H1 (cell line): ENCODE measurements around the gene GNG12. TPM values are rescaled to one million over a fixed set of nuclear protein-coding genes. Genes with fewer than 3 reads are reported as not detected.

Experiments
- CTCF ChIA-PET: fragments of 300-600 bp; sonication (Branson Sonifier 250); formaldehyde crosslinking; loops from one replicate; lab custom pipeline; 2021; ENCODE audit not compliant: partially characterized antibody; lab: Charles Lee
- POLR2A ChIA-PET: fragments of 300-600 bp; sonication (Branson Sonifier 250); formaldehyde crosslinking; loops from one replicate; lab custom pipeline; 2021; ENCODE audit warnings: inconsistent platforms; ENCODE audit not compliant: partially characterized antibody; lab: Charles Lee
- DNase-seq, 2 experiments: peaks; one replicate each; pipeline versions ENCODE4 v3.0.0 to v3.0.0-alpha.2; 2010 to 2022; ENCODE audit warnings: low spot score in 2 of 2, low read depth in 1 of 2, mixed read lengths in 1 of 2
- FAIRE-seq: peaks from 2 replicates; lab custom pipeline; 2011; peaks lifted over from hg19 to GRCh38; lab: Jason Lieb, UNC
- H2AFZ ChIP-seq: 2 replicates; pipeline ENCODE4 v1.8.1; 2012; ENCODE audit warnings: low read length, inconsistent platforms
- H2AK5ac ChIP-seq: 2 replicates; pipeline ENCODE4 v1.6.1; 2013; ENCODE audit warnings: low read depth, low read length
- H2BK120ac ChIP-seq: replicated peaks from 2 replicates; pipeline ENCODE3; 2013; ENCODE audit warnings: low read depth, low read length, inconsistent platforms
- H2BK12ac ChIP-seq: 2 replicates; pipeline ENCODE4 v1.6.1; 2013; ENCODE audit warnings: low read depth, low read length
- H2BK15ac ChIP-seq: 2 replicates; pipeline ENCODE4 v1.6.1; 2013; ENCODE audit warnings: low read length
- H2BK20ac ChIP-seq: 2 replicates; pipeline ENCODE4 v1.6.1; 2013; ENCODE audit warnings: low read length
- H2BK5ac ChIP-seq: 2 replicates; pipeline ENCODE4 v1.6.1; 2013; ENCODE audit warnings: low read depth, low read length
- H3K14ac ChIP-seq: 2 replicates; pipeline ENCODE4 v1.6.1; 2013; ENCODE audit warnings: inconsistent platforms; ENCODE audit not compliant: insufficient read length
- H3K18ac ChIP-seq: 2 replicates; pipeline ENCODE4 v1.6.1; 2013; ENCODE audit warnings: low read length; ENCODE audit errors: extremely low read depth
- H3K23ac ChIP-seq: 2 replicates; pipeline ENCODE4 v1.6.1; 2013; ENCODE audit warnings: inconsistent platforms; ENCODE audit not compliant: insufficient read length
- H3K23me2 ChIP-seq: 2 replicates; pipeline ENCODE4 v1.6.1; 2013; ENCODE audit warnings: low read depth, low read length
- H3K27ac ChIP-seq: 2 replicates; pipeline ENCODE4 v1.6.1; 2011; ENCODE audit warnings: low read depth, low read length, inconsistent platforms
- H3K27me3 ChIP-seq, 4 experiments: replicated peaks in 1 of 4; 1 replicate in 1 of 4; 2 replicates in 3 of 4; pipeline versions ENCODE4 v1.6.1 to v1.8.1; 2011 to 2013; ENCODE audit warnings: low read length in 3 of 4, mild to moderate bottlenecking in 3 of 4, inconsistent platforms in 2 of 4, mixed read lengths in 2 of 4, moderate library complexity in 1 of 4; ENCODE audit not compliant: control insufficient read depth in 3 of 4, insufficient read depth in 3 of 4; ENCODE audit errors: extremely low read depth in 1 of 4
- H3K36me3 ChIP-seq, 4 experiments: 2 replicates each; pipeline versions ENCODE4 v1.6.1 to v1.8.1; 2011 to 2013; ENCODE audit warnings: mild to moderate bottlenecking in 4 of 4, low read length in 3 of 4, moderate library complexity in 2 of 4, control low read depth in 1 of 4, inconsistent platforms in 1 of 4; ENCODE audit not compliant: insufficient read depth in 4 of 4, control insufficient read depth in 2 of 4
- H3K4ac ChIP-seq: replicated peaks from 2 replicates; pipeline ENCODE3; 2013; ENCODE audit warnings: low read length, low read depth, mixed read lengths, inconsistent platforms; ENCODE audit not compliant: insufficient read length
- H3K4me1 ChIP-seq, 4 experiments: replicated peaks in 1 of 4; 1 replicate in 1 of 4; 2 replicates in 3 of 4; pipeline versions ENCODE4 v1.6.1 to v1.8.1; 2011 to 2013; ENCODE audit warnings: low read length in 3 of 4, inconsistent platforms in 2 of 4, mixed read lengths in 1 of 4; ENCODE audit not compliant: insufficient read depth in 4 of 4, control insufficient read depth in 3 of 4
- H3K4me2 ChIP-seq, 2 experiments: 2 replicates each; pipeline versions ENCODE4 v1.6.1 to v1.8.1; 2011 to 2013; ENCODE audit warnings: low read depth in 2 of 2, low read length in 2 of 2, control low read depth in 1 of 2, inconsistent platforms in 1 of 2, mild to moderate bottlenecking in 1 of 2; ENCODE audit not compliant: insufficient read depth in 1 of 2
- H3K4me3 ChIP-seq, 4 experiments: fragments of 200-600, 300-600 bp in 1 of 4; sonication (generic), shearing (Covaris generic), sonication (Bioruptor Twin) in 1 of 4; 2 replicates each; pipeline versions ENCODE4 v1.5.1 to v1.8.1; 2011 to 2016; ENCODE audit warnings: low read length in 4 of 4, low read depth in 3 of 4, control low read depth in 2 of 4, inconsistent platforms in 2 of 4, mild to moderate bottlenecking in 2 of 4, mixed read lengths in 1 of 4, moderate library complexity in 1 of 4; ENCODE audit not compliant: insufficient read depth in 2 of 4; ENCODE audit errors: extremely low read depth in 1 of 4
- H3K56ac ChIP-seq: replicated peaks from 2 replicates; pipeline ENCODE3; 2013; ENCODE audit warnings: low read depth, mild to moderate bottlenecking, mixed read lengths, low read length, inconsistent platforms; ENCODE audit not compliant: insufficient read length
- H3K79me1 ChIP-seq: 2 replicates; pipeline ENCODE4 v1.6.1; 2013; ENCODE audit warnings: low read depth, low read length, control low read depth
- H3K79me2 ChIP-seq, 2 experiments: 2 replicates each; pipeline versions ENCODE4 v1.6.1 to v1.8.1; 2012 to 2013; ENCODE audit warnings: low read length in 2 of 2, mild to moderate bottlenecking in 2 of 2, inconsistent platforms in 1 of 2; ENCODE audit not compliant: insufficient read depth in 2 of 2, control insufficient read depth in 1 of 2
- H3K9ac ChIP-seq, 4 experiments: replicated peaks in 1 of 4; 1 replicate in 1 of 4; 2 replicates in 3 of 4; pipeline versions ENCODE4 v1.6.1 to v1.8.1; 2011 to 2013; ENCODE audit warnings: low read depth in 3 of 4, low read length in 3 of 4, control low read depth in 2 of 4, mild to moderate bottlenecking in 2 of 4, moderate library complexity in 2 of 4, inconsistent platforms in 1 of 4; ENCODE audit errors: extremely low read depth in 1 of 4
- H3K9me3 ChIP-seq, 2 experiments: 2 replicates each; pipeline versions ENCODE4 v1.6.1 to v1.8.1; 2012 to 2013; ENCODE audit warnings: mild to moderate bottlenecking in 2 of 2, moderate library complexity in 2 of 2, control low read depth in 1 of 2, inconsistent platforms in 1 of 2, low read depth in 1 of 2, low read length in 1 of 2, mixed read lengths in 1 of 2; ENCODE audit not compliant: insufficient read depth in 2 of 2
- H4K20me1 ChIP-seq, 2 experiments: replicated peaks in 1 of 2; 2 replicates each; pipeline versions ENCODE3 to v1.8.1; 2011 to 2013; ENCODE audit warnings: inconsistent platforms in 2 of 2, low read length in 2 of 2, mild to moderate bottlenecking in 1 of 2; ENCODE audit not compliant: insufficient read depth in 2 of 2, control insufficient read depth in 1 of 2
- H4K5ac ChIP-seq: 2 replicates; pipeline ENCODE4 v1.6.1; 2013; ENCODE audit warnings: low read length, low read depth, mixed read lengths, inconsistent platforms; ENCODE audit not compliant: insufficient read length
- H4K8ac ChIP-seq: 2 replicates; pipeline ENCODE4 v1.8.0; 2013; ENCODE audit warnings: mild to moderate bottlenecking, moderate library complexity, low read length, inconsistent platforms; ENCODE audit not compliant: insufficient read depth; ENCODE audit errors: extremely low read depth
- H4K91ac ChIP-seq: replicated peaks from 2 replicates; pipeline ENCODE3; 2013; ENCODE audit warnings: low read length, mixed read lengths, inconsistent platforms; ENCODE audit not compliant: insufficient read length
- CHD1 ChIP-seq: IDR thresholded peaks from 2 replicates; pipeline ENCODE4 v1.6.1; 2012; ENCODE audit warnings: low read depth, low read length, improper control_type of control experiment
- CREB1 ChIP-seq: IDR thresholded peaks from 2 replicates; pipeline ENCODE4 v1.6.1; 2012; ENCODE audit warnings: inconsistent platforms
- CTBP2 ChIP-seq: IDR thresholded peaks from 2 replicates; pipeline ENCODE4 v1.7.0; 2011; ENCODE audit warnings: borderline replicate concordance, mild to moderate bottlenecking, moderate library complexity, mixed read lengths, low read length; ENCODE audit not compliant: insufficient read depth, insufficient read length
- E2F6 ChIP-seq: IDR thresholded peaks from 2 replicates; pipeline ENCODE4 v1.6.1; 2012; ENCODE audit warnings: inconsistent platforms
- HDAC6 ChIP-seq: IDR thresholded peaks from one replicate; pipeline ENCODE4 v1.7.1; 2012; ENCODE audit warnings: low read depth, mild to moderate bottlenecking, inconsistent platforms, low read length, moderate library complexity
- RAD21 ChIP-seq, 2 experiments: IDR thresholded peaks in 1 of 2; conservative IDR thresholded peaks in 1 of 2; 2 replicates each; pipeline ENCODE4 v1.6.1; 2011; ENCODE audit warnings: low read depth in 2 of 2, low read length in 2 of 2, improper control_type of control experiment in 1 of 2, inconsistent platforms in 1 of 2, mild to moderate bottlenecking in 1 of 2, moderate library complexity in 1 of 2
- RBBP5 ChIP-seq: IDR thresholded peaks from 2 replicates; pipeline ENCODE4 v1.7.1; 2012; ENCODE audit warnings: low read depth, mild to moderate bottlenecking, inconsistent platforms, low read length, moderate library complexity, borderline replicate concordance
- RNF2 ChIP-seq: fragments of 200-900, 300-1000 bp; sonication (generic); IDR thresholded peaks from 2 replicates; pipeline ENCODE4 v1.7.1; 2016; ENCODE audit warnings: borderline replicate concordance, low read depth, mild to moderate bottlenecking, antibody characterized with exemption, low read length; ENCODE audit not compliant: poor library complexity, severe bottlenecking; ENCODE audit errors: missing control alignments
- SIRT6 ChIP-seq: IDR thresholded peaks from one replicate; pipeline ENCODE4 v1.7.1; 2012; ENCODE audit warnings: low read length, inconsistent platforms
- WGBS, 2 experiments: shearing (Covaris generic) in 1 of 2; methylation state at CpG; one replicate each; pipeline versions ENCODE4 v1.1.6 to v1.1.7; 2013 to 2015; ENCODE audit warnings: low lambda C conversion rate in 2 of 2, mixed read lengths in 2 of 2, inconsistent platforms in 1 of 2, low coverage in 1 of 2, missing lambda C conversion rate in 1 of 2; ENCODE audit not compliant: insufficient replicate concordance in 2 of 2, insufficient coverage in 1 of 2, insufficient read length in 1 of 2; ENCODE audit errors: extremely low coverage in 1 of 2, missing lambda C conversion rate in 1 of 2; 5-methylcytosine and 5-hydroxymethylcytosine counted together
- polyA plus RNA-seq, 7 experiments: library from polyadenylated mRNA; depleted of rRNA in 3 of 7; stranded (reverse) in 5 of 7; unstranded in 2 of 7; fragments of >200 nt in 5 of 7; fragments of 200-250 nt in 2 of 7; gene quantifications; 1 replicate in 5 of 7; 2 replicates in 1 of 7; 4 replicates in 1 of 7; pipeline versions ENCODE4 v1.2.1 to v1.2.3, GENCODE V29; 2011 to 2013; ENCODE audit warnings: missing spikeins in 2 of 7, mixed read lengths in 2 of 7
- total RNA-seq: library from RNA; stranded (reverse); fragmentation: NEBNext Ultra II Directional; extraction: Animal tissue kit (Norgen Biotek cat#: 25700); gene quantifications from 2 replicates; pipeline ENCODE4 v1.2.1, GENCODE V29; 2021
- TF ChIP-seq, protein P1 (sequence below), 3 experiments: IDR thresholded peaks; 1 replicate in 2 of 3; 2 replicates in 1 of 3; pipeline versions ENCODE4 v1.5.1 to v1.6.1; 2011; ENCODE audit warnings: low read length in 3 of 3, mild to moderate bottlenecking in 3 of 3, inconsistent platforms in 2 of 3, low read depth in 1 of 3, moderate library complexity in 1 of 3; ENCODE audit not compliant: insufficient read depth in 1 of 3; ENCODE audit errors: control extremely low read depth in 1 of 3

GNG12 gene
- total and polyA plus RNA-seq, 2 of the 8 experiments (the other 6 are each of a cell fraction or from before 2014, with no cell fraction given), result 11.4 to 35.8 TPM

DNA sequence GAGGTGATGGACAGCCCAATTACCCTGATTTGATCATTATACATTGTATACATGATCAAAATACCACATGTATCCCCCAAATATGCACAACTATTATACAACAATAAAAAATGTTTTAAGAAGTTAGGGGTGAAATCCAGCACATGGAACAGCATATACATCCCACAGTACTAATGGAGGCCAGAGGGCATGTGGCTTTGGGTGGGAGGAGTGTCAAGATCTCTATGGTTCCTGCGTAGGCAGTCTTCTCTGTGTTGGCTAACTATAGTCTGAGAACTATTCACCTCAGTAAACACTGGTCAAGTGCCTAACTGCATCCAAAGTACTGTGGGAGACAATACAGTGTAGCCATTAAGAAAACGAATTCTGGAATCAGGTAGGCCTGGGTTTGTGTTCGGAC, 74.2 kb downstream of the GNG12 start:
- DNase-seq (no peak), FAIRE-seq (no peak)
- WGBS, 2 experiments, result 91% methylated on average over 3 of the region's 3 CpGs; no CpG with 5 or more reads in 1 of the 2 experiments
- CTCF ChIA-PET, result interaction anchor here (0.8 to 12.6 kb wide), 36 partner anchors 7 to 544 kb away, joined by 3 to 161 read pairs (median 7); partner anchors contain the start of gene GADD45A
- Histone ChIP-seq H2BK5ac (no peak overlapping the region), H2AK5ac (no peak overlapping the region), H3K4me2 (no peak overlapping the region), H3K27me3 (no peaks in the 10 kb centered on the region; a peak in 1 of 7 replicates), H3K4me1 (no peaks in the 10 kb centered on the region; a peak in 1 of 7 replicates), H2AFZ (no peak overlapping the region), H2BK120ac (no peak overlapping the region), H3K18ac (no peak overlapping the region), H3K4ac (no peak overlapping the region), H3K14ac (no peak overlapping the region), H3K9ac (no peak overlapping the region), H4K20me1 (no peaks in the 10 kb centered on the region), H2BK12ac (no peak overlapping the region), H3K9me3 (no peaks in the 10 kb centered on the region), H3K79me1 (no peaks in the 10 kb centered on the region), H4K5ac (no peak overlapping the region), H3K56ac (no peak overlapping the region), H2BK15ac (no peak overlapping the region), H3K23ac (no peak overlapping the region), H3K27ac (no peak overlapping the region), H4K8ac (no peak overlapping the region), H2BK20ac (no peak overlapping the region), H3K36me3 (no peaks in the 10 kb centered on the region), H3K79me2 (no peaks in the 10 kb centered on the region), H4K91ac (no peak overlapping the region), H3K4me3 (no peak overlapping the region), H3K23me2 (no peaks in the 10 kb centered on the region)
- POLR2A ChIA-PET, result no interaction called here
- TF ChIP-seq, protein P1, sequence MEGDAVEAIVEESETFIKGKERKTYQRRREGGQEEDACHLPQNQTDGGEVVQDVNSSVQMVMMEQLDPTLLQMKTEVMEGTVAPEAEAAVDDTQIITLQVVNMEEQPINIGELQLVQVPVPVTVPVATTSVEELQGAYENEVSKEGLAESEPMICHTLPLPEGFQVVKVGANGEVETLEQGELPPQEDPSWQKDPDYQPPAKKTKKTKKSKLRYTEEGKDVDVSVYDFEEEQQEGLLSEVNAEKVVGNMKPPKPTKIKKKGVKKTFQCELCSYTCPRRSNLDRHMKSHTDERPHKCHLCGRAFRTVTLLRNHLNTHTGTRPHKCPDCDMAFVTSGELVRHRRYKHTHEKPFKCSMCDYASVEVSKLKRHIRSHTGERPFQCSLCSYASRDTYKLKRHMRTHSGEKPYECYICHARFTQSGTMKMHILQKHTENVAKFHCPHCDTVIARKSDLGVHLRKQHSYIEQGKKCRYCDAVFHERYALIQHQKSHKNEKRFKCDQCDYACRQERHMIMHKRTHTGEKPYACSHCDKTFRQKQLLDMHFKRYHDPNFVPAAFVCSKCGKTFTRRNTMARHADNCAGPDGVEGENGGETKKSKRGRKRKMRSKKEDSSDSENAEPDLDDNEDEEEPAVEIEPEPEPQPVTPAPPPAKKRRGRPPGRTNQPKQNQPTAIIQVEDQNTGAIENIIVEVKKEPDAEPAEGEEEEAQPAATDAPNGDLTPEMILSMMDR (IDR thresholded peaks at IDR 0.05; ENCODE audit: control extremely low read depth in 1 of 3, insufficient read depth in 1 of 3, low read depth in 1 of 3, low read length in 3 of 3), result no peak
- TF ChIP-seq CREB1 (no peak), SIRT6 (no peak), RBBP5 (no peak), E2F6 (no peak), CTBP2 (no peak), RNF2 (no peak), CHD1 (no peak), HDAC6 (no peak), RAD21 (IDR thresholded peaks at IDR 0.05 in 1 of 2, conservative IDR thresholded peaks at IDR 0.05 in 1 of 2; ENCODE audit: low read depth in 2 of 2, low read length in 2 of 2) (no peak)
